ENCODE results near the gene LRP5. TPM values are rescaled to one million over a fixed set of nuclear protein-coding genes. Genes with fewer than 3 reads are reported as not detected.

The LRP5 gene
- total and polyA plus RNA-seq, 9 donors: 3.1 to 63.8 (median 47.2) TPM

GRCh38 chr11:68413591-68413999 is 101.2 kb downstream of the LRP5 start:
- TF ChIP-seq EP300 (IDR thresholded peaks at IDR 0.05) (no peak), CTCF (IDR thresholded peaks at IDR 0.05) (no peak), POLR2A (IDR thresholded peaks at IDR 0.05) (no peak)
- H3K27me3 ChIP-seq: no peaks in the 10 kb centered on the region
- WGBS, 3 donors: 66 to 77% (median 73%) methylated on average over 23 to 27 of the region's 27 CpGs
- H3K4me3 ChIP-seq: no peak overlapping the region
- intact Hi-C loops (cut with DNase I): no loop called here
- no peaks in the 10 kb centered on the region for H3K9me3 ChIP-seq
- H3K4me1 ChIP-seq (ENCODE audit: insufficient read depth): no peaks in the 10 kb centered on the region
- peak in 1 of 5 donors; percentile 13 for DNase-seq
- no peak overlapping the region for H3K27ac ChIP-seq
- H3K36me3 ChIP-seq: no peaks in the 10 kb centered on the region

- no peak overlapping the region for H3K4me3 ChIP-seq
- H3K4me1 ChIP-seq (ENCODE audit: insufficient read depth): no peaks in the 10 kb centered on the region
- DNase-seq: peak in 1 of 5 donors; percentile 14
- H3K27ac ChIP-seq: no peak overlapping the region
- H3K36me3 ChIP-seq: no peaks in the 10 kb centered on the region
- intact Hi-C loops (cut with DNase I): no loop called here
- 84 to 87% (median 86%) methylated on average over 17 to 19 of the region's 19 CpGs for WGBS, 3 donors
- H3K9me3 ChIP-seq: no peaks in the 10 kb centered on the region
- TF ChIP-seq CTCF (IDR thresholded peaks at IDR 0.05) (no peak), EP300 (IDR thresholded peaks at IDR 0.05) (no peak), POLR2A (IDR thresholded peaks at IDR 0.05) (no peak)
- no peaks in the 10 kb centered on the region for H3K27me3 ChIP-seq
Measured at GRCh38 chr11:68414496-68415221, 102.3 kb downstream of the LRP5 start.

- DNase-seq: no peak
- WGBS, 3 donors: 94 to 96% (median 95%) methylated on average over 22 of the region's 22 CpGs
- TF ChIP-seq POLR2A (IDR thresholded peaks at IDR 0.05) (no peak), CTCF (IDR thresholded peaks at IDR 0.05) (no peak), EP300 (IDR thresholded peaks at IDR 0.05) (no peak)
- H3K4me3 ChIP-seq: no peak overlapping the region
- H3K27me3 ChIP-seq: no peaks in the 10 kb centered on the region
- intact Hi-C loops (cut with DNase I): no loop called here
- no peak overlapping the region for H3K27ac ChIP-seq
- H3K36me3 ChIP-seq: no peaks in the 10 kb centered on the region
- H3K9me3 ChIP-seq: no peaks in the 10 kb centered on the region
- H3K4me1 ChIP-seq (ENCODE audit: insufficient read depth): no peaks in the 10 kb centered on the region
Measured at GRCh38 chr11:68416070-68416578, 103.7 kb downstream of the LRP5 start.

- peaks cover 3% of the 10 kb centered on the region for H3K4me1 ChIP-seq (ENCODE audit: insufficient read depth)
- H3K9me3 ChIP-seq: no peaks in the 10 kb centered on the region
- H3K4me3 ChIP-seq: no peak overlapping the region
- 83 to 84% (median 84%) methylated on average over 6 of the region's 6 CpGs for WGBS, 3 donors
- no peaks in the 10 kb centered on the region for H3K36me3 ChIP-seq
- no peak overlapping the region for H3K27ac ChIP-seq
- no peaks in the 10 kb centered on the region for H3K27me3 ChIP-seq
- TF ChIP-seq CTCF (IDR thresholded peaks at IDR 0.05) (no peak), EP300 (IDR thresholded peaks at IDR 0.05) (no peak), POLR2A (IDR thresholded peaks at IDR 0.05) (no peak)
- DNase-seq: no peak
- intact Hi-C loops (cut with DNase I): no loop called here
Measured at GRCh38 chr11:68418648-68419047, 106.3 kb downstream of the LRP5 start.

Data from ovary (tissue), 9 donors.